H9 (cell line): ENCODE measurements around the gene ZNF423. TPM values are rescaled to one million over a fixed set of nuclear protein-coding genes. Genes with fewer than 3 reads are reported as not detected.
"Not testable (repeated sequence)": the region's sequence is repeated elsewhere in the genome, so short reads cannot be mapped to it uniquely, and the experiment has no call there.

Experiments used
- DNase-seq: peaks from one replicate; pipeline ENCODE4 v3.0.0-alpha.2; 2017
- H2AFZ ChIP-seq: one replicate; pipeline ENCODE4 v1.6.1; 2013; ENCODE audit warnings: mild to moderate bottlenecking, low read length, control low read depth, moderate library complexity
- H2AK5ac ChIP-seq: 2 replicates; pipeline ENCODE4 v1.6.1; 2013; ENCODE audit warnings: low read length, control low read depth, mixed read lengths; ENCODE audit not compliant: insufficient read length
- H2BK120ac ChIP-seq: one replicate; pipeline ENCODE4 v1.6.1; 2013; ENCODE audit warnings: low read depth, mild to moderate bottlenecking, low read length, control low read depth, inconsistent platforms; ENCODE audit not compliant: poor library complexity, severe bottlenecking
- H2BK12ac ChIP-seq: 2 replicates; pipeline ENCODE4 v1.6.1; 2013; ENCODE audit warnings: low read length, control low read depth, mixed read lengths, low read depth; ENCODE audit not compliant: insufficient read length
- H2BK15ac ChIP-seq: 2 replicates; pipeline ENCODE4 v1.6.1; 2013; ENCODE audit warnings: low read depth, low read length, control low read depth
- H2BK20ac ChIP-seq: one replicate; pipeline ENCODE4 v1.6.1; 2013; ENCODE audit warnings: low read depth, mild to moderate bottlenecking, low read length, control low read depth, inconsistent platforms; ENCODE audit not compliant: poor library complexity, severe bottlenecking
- H2BK5ac ChIP-seq: 2 replicates; pipeline ENCODE4 v1.6.1; 2013; ENCODE audit warnings: low read length, control low read depth, mixed read lengths; ENCODE audit not compliant: insufficient read length
- H3K14ac ChIP-seq: 2 replicates; pipeline ENCODE4 v1.6.1; 2013; ENCODE audit warnings: low read length, control low read depth; ENCODE audit not compliant: insufficient read depth
- H3K18ac ChIP-seq: 2 replicates; pipeline ENCODE4 v1.6.1; 2013; ENCODE audit warnings: low read depth, mild to moderate bottlenecking, mixed read lengths, low read length, control low read depth; ENCODE audit not compliant: insufficient read length
- H3K23ac ChIP-seq: 2 replicates; pipeline ENCODE4 v1.6.1; 2013; ENCODE audit warnings: low read length, control low read depth, mixed read lengths, low read depth; ENCODE audit not compliant: insufficient read length
- H3K23me2 ChIP-seq: 2 replicates; pipeline ENCODE4 v1.6.1; 2013; ENCODE audit warnings: low read depth, mild to moderate bottlenecking, mixed read lengths, low read length, control low read depth; ENCODE audit not compliant: insufficient read length, poor library complexity, severe bottlenecking
- H3K27ac ChIP-seq: 2 replicates; pipeline ENCODE4 v1.5.1; 2013; ENCODE audit warnings: low read length, control low read depth, mixed read lengths, low read depth; ENCODE audit not compliant: insufficient read length
- H3K27me3 ChIP-seq: 2 replicates; pipeline ENCODE4 v1.6.1; 2013; ENCODE audit warnings: low read length, control low read depth, inconsistent platforms; ENCODE audit not compliant: insufficient read depth
- H3K4ac ChIP-seq: 2 replicates; pipeline ENCODE4 v1.6.1; 2013; ENCODE audit warnings: low read depth, mild to moderate bottlenecking, control low read depth, inconsistent platforms, low read length, moderate library complexity
- H3K4me1 ChIP-seq: 2 replicates; pipeline ENCODE4 v1.6.1; 2013; ENCODE audit warnings: low read length, control low read depth, inconsistent platforms; ENCODE audit not compliant: insufficient read depth
- H3K4me2 ChIP-seq: 2 replicates; pipeline ENCODE4 v1.6.1; 2013; ENCODE audit warnings: low read length, control low read depth, mixed read lengths; ENCODE audit not compliant: insufficient read length, insufficient read depth
- H3K56ac ChIP-seq: 2 replicates; pipeline ENCODE4 v1.6.1; 2013; ENCODE audit warnings: low read depth, mild to moderate bottlenecking, mixed read lengths, low read length, control low read depth; ENCODE audit not compliant: insufficient read length
- H3K79me1 ChIP-seq: 2 replicates; pipeline ENCODE4 v1.6.1; 2013; ENCODE audit warnings: low read depth, mild to moderate bottlenecking, moderate library complexity, low read length, control low read depth, inconsistent platforms; ENCODE audit not compliant: insufficient read depth, poor library complexity, severe bottlenecking
- H3K79me2 ChIP-seq: 2 replicates; pipeline ENCODE4 v1.6.1; 2013; ENCODE audit warnings: low read length, control low read depth, inconsistent platforms; ENCODE audit not compliant: insufficient read depth
- H3K9ac ChIP-seq: 2 replicates; pipeline ENCODE4 v1.6.1; 2013; ENCODE audit warnings: low read length, control low read depth, mixed read lengths; ENCODE audit not compliant: insufficient read length; ENCODE audit errors: extremely low read depth
- H3K9me3 ChIP-seq: one replicate; pipeline ENCODE4 v1.6.1; 2013; ENCODE audit warnings: low read depth, low read length, inconsistent platforms; ENCODE audit not compliant: control insufficient read depth
- H3T11ph ChIP-seq: one replicate; pipeline ENCODE4 v1.6.1; 2013; ENCODE audit warnings: mild to moderate bottlenecking, low read length, control low read depth, inconsistent platforms
- H4K20me1 ChIP-seq: one replicate; pipeline ENCODE4 v1.6.1; 2013; ENCODE audit not compliant: control insufficient read depth, insufficient read length, insufficient read depth
- H4K5ac ChIP-seq: 2 replicates; pipeline ENCODE4 v1.6.1; 2013; ENCODE audit warnings: low read depth, mild to moderate bottlenecking, mixed read lengths, low read length, control low read depth; ENCODE audit not compliant: insufficient read length
- H4K8ac ChIP-seq: replicated peaks from 2 replicates; pipeline ENCODE4 v1.6.1; 2013; ENCODE audit warnings: low read length, control low read depth, mixed read lengths, low read depth; ENCODE audit not compliant: insufficient read length
- H4K91ac ChIP-seq: 2 replicates; pipeline ENCODE4 v1.6.1; 2013; ENCODE audit warnings: low read depth, mild to moderate bottlenecking, moderate library complexity, mixed read lengths, low read length, control low read depth; ENCODE audit not compliant: insufficient read length
- H3K27ac Mint-ChIP-seq, 3 experiments: 2 replicates in 2 of 3; 3 replicates in 1 of 3; pipeline ENCODE4 v1.8.0; 2020 to 2021; ENCODE audit warnings: mixed read lengths in 3 of 3, mild to moderate bottlenecking in 1 of 3, moderate library complexity in 1 of 3
- H3K27me3 Mint-ChIP-seq: 2 replicates; pipeline ENCODE4 v1.8.0; 2021; ENCODE audit warnings: low read depth, mild to moderate bottlenecking, moderate library complexity, mixed read lengths
- H3K36me3 Mint-ChIP-seq, 3 experiments: 2 replicates in 2 of 3; 3 replicates in 1 of 3; pipeline ENCODE4 v1.8.0; 2020 to 2021; ENCODE audit warnings: low read depth in 3 of 3, mixed read lengths in 3 of 3; ENCODE audit not compliant: insufficient read depth in 1 of 3
- H3K4me1 Mint-ChIP-seq, 2 experiments: 2 replicates each; pipeline ENCODE4 v1.8.0; 2020; ENCODE audit warnings: mixed read lengths in 2 of 2
- H3K4me3 Mint-ChIP-seq, 2 experiments: 2 replicates in 1 of 2; 3 replicates in 1 of 2; pipeline ENCODE4 v1.8.0; 2020 to 2021; ENCODE audit warnings: mild to moderate bottlenecking in 2 of 2, mixed read lengths in 2 of 2, moderate library complexity in 1 of 2
- H3K9me3 Mint-ChIP-seq, 2 experiments: 2 replicates in 1 of 2; 3 replicates in 1 of 2; pipeline ENCODE4 v1.8.0; 2020; ENCODE audit warnings: mild to moderate bottlenecking in 2 of 2, mixed read lengths in 2 of 2, moderate library complexity in 1 of 2
- CTCF ChIP-seq: fragments of 200-600 bp; sonication (generic); conservative IDR thresholded peaks from 3 replicates; pipeline ENCODE4 v1.8.0; 2021; ENCODE audit warnings: antibody characterized with exemption, mild to moderate bottlenecking
- whole genome bisulfite sequencing: extraction: QIAGEN DNeasy Blood & Tissue Kit; methylation state at CpG from one replicate; pipeline ENCODE4 v1.1.7; 2013; ENCODE audit warnings: missing lambda C conversion rate, low lambda C conversion rate, mixed read lengths; ENCODE audit not compliant: insufficient read length; ENCODE audit errors: extremely low coverage; 5-methylcytosine and 5-hydroxymethylcytosine counted together
- total RNA-seq: library from RNA; stranded (reverse); gene quantifications from 2 replicates; pipeline ENCODE4 v1.2.1, GENCODE V29; 2021

Gene ZNF423
- total RNA-seq, 1 experiment from 2014 or later: 51.5 TPM

GRCh38 chr16:49679095-49679494, 176.8 kb downstream of the ZNF423 start:
- no peaks in the 10 kb centered on the region for H3K27me3 ChIP-seq
- no peak overlapping the region for H3K9ac ChIP-seq
- H4K5ac ChIP-seq: no peak overlapping the region
- H3K79me2 ChIP-seq: no peaks in the 10 kb centered on the region
- H2AK5ac ChIP-seq: no peak overlapping the region
- H3K56ac ChIP-seq: no peak overlapping the region
- H3K9me3 ChIP-seq: peaks cover 8% of the 10 kb centered on the region
- H2BK15ac ChIP-seq: no peak overlapping the region
- Mint-ChIP-seq H3K27ac (peak overlapping the region in 1 of 3 experiments; percentile 44; a peak in 2 of 7 replicates), H3K4me1 (peaks cover 7 to 12% of the 10 kb centered on the region in 2 experiments), H3K4me3 (no peak overlapping the region), H3K9me3 (peaks cover 7 to 8% of the 10 kb centered on the region in 2 experiments), H3K36me3 (peaks cover 15 to 36% (median 15%) of the 10 kb centered on the region in 3 experiments), H3K27me3 (no peaks in the 10 kb centered on the region)
- H3K4me2 ChIP-seq: no peak overlapping the region
- WGBS: no CpG with 5 or more reads among the region's 7 CpGs
- no peak overlapping the region for H2BK5ac ChIP-seq
- no peak for DNase-seq
- no peaks in the 10 kb centered on the region for H4K20me1 ChIP-seq
- H3K79me1 ChIP-seq: no peaks in the 10 kb centered on the region
- H3K23ac ChIP-seq: no peak overlapping the region
- H3T11ph ChIP-seq: no peak overlapping the region
- no peak overlapping the region for H2BK120ac ChIP-seq
- H3K27ac ChIP-seq: no peak overlapping the region
- no peak overlapping the region for H4K8ac ChIP-seq
- TF ChIP-seq CTCF: no peak
- H2BK20ac ChIP-seq: no peak overlapping the region
- no peak overlapping the region for H2BK12ac ChIP-seq
- H3K23me2 ChIP-seq: no peaks in the 10 kb centered on the region
- no peak overlapping the region for H3K4ac ChIP-seq
- no peak overlapping the region for H3K18ac ChIP-seq
- H4K91ac ChIP-seq: no peak overlapping the region
- H2AFZ ChIP-seq: no peak overlapping the region
- no peak overlapping the region for H3K14ac ChIP-seq
- peaks cover 2% of the 10 kb centered on the region; the same call in 1 of the 2 replicates for H3K4me1 ChIP-seq

- H2AFZ ChIP-seq, H2AK5ac ChIP-seq, H3K4me3 Mint-ChIP-seq, H2BK120ac ChIP-seq, H3K4ac ChIP-seq, H3K23ac ChIP-seq, H3K56ac ChIP-seq, H3K27ac ChIP-seq, H3K9ac ChIP-seq, H2BK15ac ChIP-seq, H3K23me2 ChIP-seq, H3K4me2 ChIP-seq, H3K79me1 ChIP-seq, H4K5ac ChIP-seq, H3T11ph ChIP-seq, H3K9me3 Mint-ChIP-seq, H3K27ac Mint-ChIP-seq, DNase-seq, H2BK20ac ChIP-seq, H2BK5ac ChIP-seq, H3K18ac ChIP-seq, H2BK12ac ChIP-seq, H4K91ac ChIP-seq, H3K79me2 ChIP-seq, H3K14ac ChIP-seq, H3K9me3 ChIP-seq, H3K4me1 ChIP-seq, H4K20me1 ChIP-seq, H3K27me3 ChIP-seq, H3K27me3 Mint-ChIP-seq, H4K8ac ChIP-seq: not testable (repeated sequence)
- peaks cover 10 to 17% of the 10 kb centered on the region in 2 experiments for H3K4me1 Mint-ChIP-seq
- peaks cover 15 to 37% (median 15%) of the 10 kb centered on the region in 3 experiments for H3K36me3 Mint-ChIP-seq
- WGBS: no CpG with 5 or more reads among the region's 6 CpGs
These were observed 178.3 kb downstream of the ZNF423 start for GRCh38 chr16:49677661-49678060.
